H1 (cell line): ENCODE data around the gene C2CD4C. TPM values are rescaled to one million over a fixed set of nuclear protein-coding genes. Genes with fewer than 3 reads are reported as not detected.

Experiments used
- CTCF ChIA-PET: fragments of 300-600 bp; sonication (Branson Sonifier 250); formaldehyde crosslinking; loops from one replicate; lab custom pipeline; 2021; ENCODE audit not compliant: partially characterized antibody; lab: Charles Lee
- POLR2A ChIA-PET: fragments of 300-600 bp; sonication (Branson Sonifier 250); formaldehyde crosslinking; loops from one replicate; lab custom pipeline; 2021; ENCODE audit warnings: inconsistent platforms; ENCODE audit not compliant: partially characterized antibody; lab: Charles Lee
- DNase-seq, 2 experiments: peaks; one replicate each; pipeline versions ENCODE4 v3.0.0 to v3.0.0-alpha.2; 2010 to 2022; ENCODE audit warnings: low spot score in 2 of 2, low read depth in 1 of 2, mixed read lengths in 1 of 2
- FAIRE-seq: peaks from 2 replicates; lab custom pipeline; 2011; peaks lifted over from hg19 to GRCh38; lab: Jason Lieb, UNC
- H2AFZ ChIP-seq: 2 replicates; pipeline ENCODE4 v1.8.1; 2012; ENCODE audit warnings: low read length, inconsistent platforms
- H2AK5ac ChIP-seq: 2 replicates; pipeline ENCODE4 v1.6.1; 2013; ENCODE audit warnings: low read depth, low read length
- H2BK120ac ChIP-seq: replicated peaks from 2 replicates; pipeline ENCODE3; 2013; ENCODE audit warnings: low read depth, low read length, inconsistent platforms
- H2BK12ac ChIP-seq: 2 replicates; pipeline ENCODE4 v1.6.1; 2013; ENCODE audit warnings: low read depth, low read length
- H2BK15ac ChIP-seq: 2 replicates; pipeline ENCODE4 v1.6.1; 2013; ENCODE audit warnings: low read length
- H2BK20ac ChIP-seq: 2 replicates; pipeline ENCODE4 v1.6.1; 2013; ENCODE audit warnings: low read length
- H2BK5ac ChIP-seq: 2 replicates; pipeline ENCODE4 v1.6.1; 2013; ENCODE audit warnings: low read depth, low read length
- H3K14ac ChIP-seq: 2 replicates; pipeline ENCODE4 v1.6.1; 2013; ENCODE audit warnings: inconsistent platforms; ENCODE audit not compliant: insufficient read length
- H3K18ac ChIP-seq: 2 replicates; pipeline ENCODE4 v1.6.1; 2013; ENCODE audit warnings: low read length; ENCODE audit errors: extremely low read depth
- H3K23ac ChIP-seq: 2 replicates; pipeline ENCODE4 v1.6.1; 2013; ENCODE audit warnings: inconsistent platforms; ENCODE audit not compliant: insufficient read length
- H3K23me2 ChIP-seq: 2 replicates; pipeline ENCODE4 v1.6.1; 2013; ENCODE audit warnings: low read depth, low read length
- H3K27ac ChIP-seq: 2 replicates; pipeline ENCODE4 v1.6.1; 2011; ENCODE audit warnings: low read depth, low read length, inconsistent platforms
- H3K27me3 ChIP-seq, 4 experiments: replicated peaks in 1 of 4; 1 replicate in 1 of 4; 2 replicates in 3 of 4; pipeline versions ENCODE4 v1.6.1 to v1.8.1; 2011 to 2013; ENCODE audit warnings: low read length in 3 of 4, mild to moderate bottlenecking in 3 of 4, inconsistent platforms in 2 of 4, mixed read lengths in 2 of 4, moderate library complexity in 1 of 4; ENCODE audit not compliant: control insufficient read depth in 3 of 4, insufficient read depth in 3 of 4; ENCODE audit errors: extremely low read depth in 1 of 4
- H3K36me3 ChIP-seq, 4 experiments: 2 replicates each; pipeline versions ENCODE4 v1.6.1 to v1.8.1; 2011 to 2013; ENCODE audit warnings: mild to moderate bottlenecking in 4 of 4, low read length in 3 of 4, moderate library complexity in 2 of 4, control low read depth in 1 of 4, inconsistent platforms in 1 of 4; ENCODE audit not compliant: insufficient read depth in 4 of 4, control insufficient read depth in 2 of 4
- H3K4ac ChIP-seq: replicated peaks from 2 replicates; pipeline ENCODE3; 2013; ENCODE audit warnings: low read length, low read depth, mixed read lengths, inconsistent platforms; ENCODE audit not compliant: insufficient read length
- H3K4me1 ChIP-seq, 4 experiments: replicated peaks in 1 of 4; 1 replicate in 1 of 4; 2 replicates in 3 of 4; pipeline versions ENCODE4 v1.6.1 to v1.8.1; 2011 to 2013; ENCODE audit warnings: low read length in 3 of 4, inconsistent platforms in 2 of 4, mixed read lengths in 1 of 4; ENCODE audit not compliant: insufficient read depth in 4 of 4, control insufficient read depth in 3 of 4
- H3K4me2 ChIP-seq, 2 experiments: 2 replicates each; pipeline versions ENCODE4 v1.6.1 to v1.8.1; 2011 to 2013; ENCODE audit warnings: low read depth in 2 of 2, low read length in 2 of 2, control low read depth in 1 of 2, inconsistent platforms in 1 of 2, mild to moderate bottlenecking in 1 of 2; ENCODE audit not compliant: insufficient read depth in 1 of 2
- H3K4me3 ChIP-seq, 4 experiments: fragments of 200-600, 300-600 bp in 1 of 4; sonication (generic), shearing (Covaris generic), sonication (Bioruptor Twin) in 1 of 4; 2 replicates each; pipeline versions ENCODE4 v1.5.1 to v1.8.1; 2011 to 2016; ENCODE audit warnings: low read length in 4 of 4, low read depth in 3 of 4, control low read depth in 2 of 4, inconsistent platforms in 2 of 4, mild to moderate bottlenecking in 2 of 4, mixed read lengths in 1 of 4, moderate library complexity in 1 of 4; ENCODE audit not compliant: insufficient read depth in 2 of 4; ENCODE audit errors: extremely low read depth in 1 of 4
- H3K56ac ChIP-seq: replicated peaks from 2 replicates; pipeline ENCODE3; 2013; ENCODE audit warnings: low read depth, mild to moderate bottlenecking, mixed read lengths, low read length, inconsistent platforms; ENCODE audit not compliant: insufficient read length
- H3K79me1 ChIP-seq: 2 replicates; pipeline ENCODE4 v1.6.1; 2013; ENCODE audit warnings: low read depth, low read length, control low read depth
- H3K79me2 ChIP-seq, 2 experiments: 2 replicates each; pipeline versions ENCODE4 v1.6.1 to v1.8.1; 2012 to 2013; ENCODE audit warnings: low read length in 2 of 2, mild to moderate bottlenecking in 2 of 2, inconsistent platforms in 1 of 2; ENCODE audit not compliant: insufficient read depth in 2 of 2, control insufficient read depth in 1 of 2
- H3K9ac ChIP-seq, 4 experiments: replicated peaks in 1 of 4; 1 replicate in 1 of 4; 2 replicates in 3 of 4; pipeline versions ENCODE4 v1.6.1 to v1.8.1; 2011 to 2013; ENCODE audit warnings: low read depth in 3 of 4, low read length in 3 of 4, control low read depth in 2 of 4, mild to moderate bottlenecking in 2 of 4, moderate library complexity in 2 of 4, inconsistent platforms in 1 of 4; ENCODE audit errors: extremely low read depth in 1 of 4
- H3K9me3 ChIP-seq, 2 experiments: 2 replicates each; pipeline versions ENCODE4 v1.6.1 to v1.8.1; 2012 to 2013; ENCODE audit warnings: mild to moderate bottlenecking in 2 of 2, moderate library complexity in 2 of 2, control low read depth in 1 of 2, inconsistent platforms in 1 of 2, low read depth in 1 of 2, low read length in 1 of 2, mixed read lengths in 1 of 2; ENCODE audit not compliant: insufficient read depth in 2 of 2
- H4K20me1 ChIP-seq, 2 experiments: replicated peaks in 1 of 2; 2 replicates each; pipeline versions ENCODE3 to v1.8.1; 2011 to 2013; ENCODE audit warnings: inconsistent platforms in 2 of 2, low read length in 2 of 2, mild to moderate bottlenecking in 1 of 2; ENCODE audit not compliant: insufficient read depth in 2 of 2, control insufficient read depth in 1 of 2
- H4K5ac ChIP-seq: 2 replicates; pipeline ENCODE4 v1.6.1; 2013; ENCODE audit warnings: low read length, low read depth, mixed read lengths, inconsistent platforms; ENCODE audit not compliant: insufficient read length
- H4K8ac ChIP-seq: 2 replicates; pipeline ENCODE4 v1.8.0; 2013; ENCODE audit warnings: mild to moderate bottlenecking, moderate library complexity, low read length, inconsistent platforms; ENCODE audit not compliant: insufficient read depth; ENCODE audit errors: extremely low read depth
- H4K91ac ChIP-seq: replicated peaks from 2 replicates; pipeline ENCODE3; 2013; ENCODE audit warnings: low read length, mixed read lengths, inconsistent platforms; ENCODE audit not compliant: insufficient read length
- WGBS, 2 experiments: shearing (Covaris generic) in 1 of 2; methylation state at CpG; one replicate each; pipeline versions ENCODE4 v1.1.6 to v1.1.7; 2013 to 2015; ENCODE audit warnings: low lambda C conversion rate in 2 of 2, mixed read lengths in 2 of 2, inconsistent platforms in 1 of 2, low coverage in 1 of 2, missing lambda C conversion rate in 1 of 2; ENCODE audit not compliant: insufficient replicate concordance in 2 of 2, insufficient coverage in 1 of 2, insufficient read length in 1 of 2; ENCODE audit errors: extremely low coverage in 1 of 2, missing lambda C conversion rate in 1 of 2; 5-methylcytosine and 5-hydroxymethylcytosine counted together
- polyA plus RNA-seq, 7 experiments: library from polyadenylated mRNA; depleted of rRNA in 3 of 7; stranded (reverse) in 5 of 7; unstranded in 2 of 7; fragments of >200 nt in 5 of 7; fragments of 200-250 nt in 2 of 7; gene quantifications; 1 replicate in 5 of 7; 2 replicates in 1 of 7; 4 replicates in 1 of 7; pipeline versions ENCODE4 v1.2.1 to v1.2.3, GENCODE V29; 2011 to 2013; ENCODE audit warnings: missing spikeins in 2 of 7, mixed read lengths in 2 of 7
- total RNA-seq: library from RNA; stranded (reverse); fragmentation: NEBNext Ultra II Directional; extraction: Animal tissue kit (Norgen Biotek cat#: 25700); gene quantifications from 2 replicates; pipeline ENCODE4 v1.2.1, GENCODE V29; 2021

Gene C2CD4C
- total and polyA plus RNA-seq, 2 of the 8 experiments (the other 6 are each of a cell fraction or from before 2014, with no cell fraction given), result 3.8 to 6.3 TPM

DNA sequence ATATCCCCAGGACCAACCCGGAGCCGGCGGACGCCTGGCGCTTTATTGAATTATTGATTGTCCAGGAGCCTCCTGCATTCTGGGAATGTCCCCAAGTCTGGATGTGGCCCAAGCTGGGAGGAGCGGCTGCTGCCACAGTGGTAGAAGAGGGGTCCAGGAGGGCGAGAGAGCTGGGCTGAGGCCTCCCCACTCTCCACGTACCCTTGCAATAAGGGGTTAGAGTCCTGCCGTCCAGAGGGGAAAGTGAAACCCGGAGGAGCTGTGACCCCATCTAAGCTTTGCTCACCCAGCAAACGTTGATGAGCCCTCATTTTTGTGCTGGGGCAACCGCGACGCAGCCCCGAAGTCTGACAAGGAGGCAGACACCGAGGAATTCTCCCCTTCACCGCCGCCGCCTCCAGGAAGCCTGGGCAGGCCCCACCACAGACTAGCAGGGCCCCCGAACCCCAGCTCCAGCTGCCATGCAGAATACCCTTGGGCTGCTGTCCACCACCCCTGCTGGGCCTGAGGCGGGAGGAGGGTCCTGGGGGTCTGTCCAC, 1.4 kb upstream of the C2CD4C start:
- H3K36me3 ChIP-seq, result no peaks in the 10 kb centered on the region; a peak in 1 of 8 replicates
- peak in 1 of 2 experiments; percentile 43 for DNase-seq
- no peak overlapping the region for H4K91ac ChIP-seq
- no peak overlapping the region for H3K4ac ChIP-seq
- H3K4me3 ChIP-seq, result no peak overlapping the region
- H4K5ac ChIP-seq, result no peak overlapping the region
- H3K14ac ChIP-seq, result no peak overlapping the region
- H3K79me1 ChIP-seq, result no peaks in the 10 kb centered on the region
- H2BK5ac ChIP-seq, result no peak overlapping the region
- H3K23me2 ChIP-seq, result peaks cover 5% of the 10 kb centered on the region; the same call in 1 of the 2 replicates
- no peaks in the 10 kb centered on the region for H3K79me2 ChIP-seq
- H2AFZ ChIP-seq, result no peak overlapping the region
- POLR2A ChIA-PET, result interaction anchor here (0.9 to 1.4 kb wide), 3 partner anchors 9 to 26 kb away, joined by 4 to 5 read pairs (median 5); no protein-coding TSS in a partner anchor
- CTCF ChIA-PET, result interaction anchor here (0.8 to 1.6 kb wide), 6 partner anchors 11 to 703 kb away, joined by 3 to 5 read pairs (median 3); no protein-coding TSS in a partner anchor
- no peak overlapping the region for H3K9ac ChIP-seq
- H3K18ac ChIP-seq, result no peak overlapping the region
- no peak overlapping the region for H2BK120ac ChIP-seq
- no peak overlapping the region for H3K27ac ChIP-seq
- peaks cover 0 to 14% (median 12%) of the 10 kb centered on the region in 4 experiments; a peak in 6 of 7 replicates for H3K27me3 ChIP-seq
- H2BK15ac ChIP-seq, result no peak overlapping the region
- no peak overlapping the region for H3K23ac ChIP-seq
- H4K20me1 ChIP-seq, result peaks cover 0 to 2% of the 10 kb centered on the region in 2 experiments
- WGBS, 2 experiments, result 87% methylated on average over 20 of the region's 21 CpGs; no CpG with 5 or more reads in 1 of the 2 experiments
- FAIRE-seq, result no peak
- no peak overlapping the region for H2BK12ac ChIP-seq
- no peak overlapping the region for H3K56ac ChIP-seq
- no peak overlapping the region for H4K8ac ChIP-seq
- peak overlapping the region in 1 of 2 experiments; percentile 81; a peak in 1 of 4 replicates for H3K4me2 ChIP-seq
- H3K9me3 ChIP-seq, result no peaks in the 10 kb centered on the region
- H2BK20ac ChIP-seq, result no peak overlapping the region
- H2AK5ac ChIP-seq, result no peak overlapping the region
- peaks cover 0 to 17% (median 9%) of the 10 kb centered on the region in 4 experiments; a peak in 5 of 7 replicates for H3K4me1 ChIP-seq
